DND-41 (cell line): ENCODE data around the gene BCAP31.

ENCODE experiments used
- ATAC-seq: fragments of 200-7000 bp; cut with Tn5 transposase; 3 replicates; pipeline ENCODE4 v1.9.1; 2021; ENCODE audit warnings: low read depth; ENCODE audit not compliant: insufficient read depth
- DNase-seq: peaks from one replicate; pipeline ENCODE4 v3.0.0-alpha.2; 2020
- H2AFZ ChIP-seq: 2 replicates; pipeline ENCODE4 v1.6.0; 2012; ENCODE audit warnings: low read depth, low read length
- H3K27ac ChIP-seq: 2 replicates; pipeline ENCODE4 v1.5.1; 2012; ENCODE audit warnings: low read length, inconsistent platforms
- H3K27me3 ChIP-seq: fragments of 200-600 bp; sonication (generic); 2 replicates; pipeline ENCODE4 v1.6.0; 2012; ENCODE audit warnings: low read length, mild to moderate bottlenecking, inconsistent platforms; ENCODE audit not compliant: insufficient read depth, poor library complexity
- H3K36me3 ChIP-seq: 2 replicates; pipeline ENCODE4 v1.5.1; 2012; ENCODE audit warnings: low read length, inconsistent platforms; ENCODE audit not compliant: insufficient read depth
- H3K4me1 ChIP-seq: 2 replicates; pipeline ENCODE4 v1.5.1; 2012; ENCODE audit warnings: mild to moderate bottlenecking, low read length; ENCODE audit not compliant: insufficient read depth
- H3K4me2 ChIP-seq: 2 replicates; pipeline ENCODE4 v1.6.0; 2012; ENCODE audit warnings: mild to moderate bottlenecking, moderate library complexity, low read length, inconsistent platforms; ENCODE audit not compliant: insufficient read depth
- H3K4me3 ChIP-seq, 2 experiments: fragments of 200-600 bp in 1 of 2; shearing (Covaris generic) in 1 of 2; 2 replicates each; pipeline ENCODE4 v1.5.1; 2012 to 2016; ENCODE audit warnings: inconsistent platforms in 2 of 2, low read length in 2 of 2, mild to moderate bottlenecking in 2 of 2, low read depth in 1 of 2, moderate library complexity in 1 of 2
- H3K79me2 ChIP-seq: 2 replicates; pipeline ENCODE4 v1.6.0; 2012; ENCODE audit warnings: low read length, inconsistent platforms; ENCODE audit not compliant: insufficient read depth
- H3K9ac ChIP-seq: 2 replicates; pipeline ENCODE4 v1.6.0; 2012; ENCODE audit warnings: low read depth, mild to moderate bottlenecking, inconsistent platforms, low read length, moderate library complexity
- H3K9me3 ChIP-seq: 2 replicates; pipeline ENCODE4 v1.5.1; 2012; ENCODE audit warnings: low read length, moderate library complexity, mild to moderate bottlenecking, inconsistent platforms; ENCODE audit not compliant: insufficient read depth, severe bottlenecking
- H4K20me1 ChIP-seq: 2 replicates; pipeline ENCODE4 v1.6.0; 2012; ENCODE audit warnings: low read length; ENCODE audit not compliant: insufficient read depth
- EZH2 ChIP-seq: IDR thresholded peaks from 3 replicates; pipeline ENCODE4 v1.6.1; 2012; ENCODE audit warnings: borderline replicate concordance, low read depth, mild to moderate bottlenecking, moderate library complexity, low read length, inconsistent platforms; ENCODE audit not compliant: severe bottlenecking
- TF ChIP-seq, protein P1 (sequence below): IDR thresholded peaks from 2 replicates; pipeline ENCODE4 v1.5.1; 2012; ENCODE audit warnings: borderline replicate concordance, low read length, moderate library complexity, mild to moderate bottlenecking; ENCODE audit not compliant: poor library complexity, severe bottlenecking; ENCODE audit errors: extremely low read depth

Gene BCAP31

GRCh38 chrX:153689654-153690465 is 34.3 kb downstream of the BCAP31 start:
- Histone ChIP-seq H3K9ac (no peak overlapping the region), H3K36me3 (no peaks in the 10 kb centered on the region), H3K79me2 (no peaks in the 10 kb centered on the region), H2AFZ (no peak overlapping the region), H4K20me1 (no peaks in the 10 kb centered on the region), H3K4me2 (no peak overlapping the region), H3K4me1 (peaks cover 6% of the 10 kb centered on the region), H3K4me3 (no peak overlapping the region), H3K27ac (no peak overlapping the region), H3K9me3 (no peaks in the 10 kb centered on the region), H3K27me3 (no peaks in the 10 kb centered on the region)
- ATAC-seq (no peak), DNase-seq (no peak)
- TF ChIP-seq EZH2: no peak
- TF ChIP-seq, protein P1, sequence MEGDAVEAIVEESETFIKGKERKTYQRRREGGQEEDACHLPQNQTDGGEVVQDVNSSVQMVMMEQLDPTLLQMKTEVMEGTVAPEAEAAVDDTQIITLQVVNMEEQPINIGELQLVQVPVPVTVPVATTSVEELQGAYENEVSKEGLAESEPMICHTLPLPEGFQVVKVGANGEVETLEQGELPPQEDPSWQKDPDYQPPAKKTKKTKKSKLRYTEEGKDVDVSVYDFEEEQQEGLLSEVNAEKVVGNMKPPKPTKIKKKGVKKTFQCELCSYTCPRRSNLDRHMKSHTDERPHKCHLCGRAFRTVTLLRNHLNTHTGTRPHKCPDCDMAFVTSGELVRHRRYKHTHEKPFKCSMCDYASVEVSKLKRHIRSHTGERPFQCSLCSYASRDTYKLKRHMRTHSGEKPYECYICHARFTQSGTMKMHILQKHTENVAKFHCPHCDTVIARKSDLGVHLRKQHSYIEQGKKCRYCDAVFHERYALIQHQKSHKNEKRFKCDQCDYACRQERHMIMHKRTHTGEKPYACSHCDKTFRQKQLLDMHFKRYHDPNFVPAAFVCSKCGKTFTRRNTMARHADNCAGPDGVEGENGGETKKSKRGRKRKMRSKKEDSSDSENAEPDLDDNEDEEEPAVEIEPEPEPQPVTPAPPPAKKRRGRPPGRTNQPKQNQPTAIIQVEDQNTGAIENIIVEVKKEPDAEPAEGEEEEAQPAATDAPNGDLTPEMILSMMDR: no peak

GRCh38 chrX:153688911-153689590 is 35.1 kb downstream of the BCAP31 start:
- no peak overlapping the region for H3K9ac ChIP-seq
- DNase-seq: no peak

GRCh38 chrX:153688506-153688905 is 35.7 kb downstream of the BCAP31 start:
- H2AFZ ChIP-seq: no peak overlapping the region
- no peaks in the 10 kb centered on the region for H3K79me2 ChIP-seq
- no peaks in the 10 kb centered on the region for H3K9me3 ChIP-seq
- no peak overlapping the region for H3K4me2 ChIP-seq
- no peak overlapping the region for H3K4me3 ChIP-seq
- no peak overlapping the region for H3K27ac ChIP-seq
- TF ChIP-seq, protein P1: no peak
- no peak for TF ChIP-seq EZH2
- ATAC-seq (no peak), DNase-seq (no peak)
- no peaks in the 10 kb centered on the region for H3K27me3 ChIP-seq
- peaks cover 6% of the 10 kb centered on the region for H3K4me1 ChIP-seq
- H4K20me1 ChIP-seq: no peaks in the 10 kb centered on the region
- H3K36me3 ChIP-seq: no peaks in the 10 kb centered on the region
- H3K9ac ChIP-seq: no peak overlapping the region

More at GRCh38 chrX:153688911-153689590, 35.1 kb downstream of the BCAP31 start:
- no peak for ATAC-seq
- TF ChIP-seq, protein P1: no peak
- no peak for TF ChIP-seq EZH2
- Histone ChIP-seq H3K27ac (no peak overlapping the region), H3K79me2 (no peaks in the 10 kb centered on the region), H2AFZ (no peak overlapping the region), H3K4me3 (no peak overlapping the region), H3K4me2 (no peak overlapping the region), H4K20me1 (no peaks in the 10 kb centered on the region), H3K9me3 (no peaks in the 10 kb centered on the region), H3K36me3 (no peaks in the 10 kb centered on the region), H3K27me3 (no peaks in the 10 kb centered on the region), H3K4me1 (peaks cover 6% of the 10 kb centered on the region)
